GM18907 (cell line): ENCODE results near the gene SPDYC.

Experiments
- ATAC-seq: cut with Tn5 transposase; IDR thresholded peaks from one replicate; pipeline ENCODE4 v1.9.1; 2021; ENCODE audit warnings: mild to moderate bottlenecking, moderate library complexity; ENCODE audit not compliant: unreplicated experiment

SPDYC gene, protein sequence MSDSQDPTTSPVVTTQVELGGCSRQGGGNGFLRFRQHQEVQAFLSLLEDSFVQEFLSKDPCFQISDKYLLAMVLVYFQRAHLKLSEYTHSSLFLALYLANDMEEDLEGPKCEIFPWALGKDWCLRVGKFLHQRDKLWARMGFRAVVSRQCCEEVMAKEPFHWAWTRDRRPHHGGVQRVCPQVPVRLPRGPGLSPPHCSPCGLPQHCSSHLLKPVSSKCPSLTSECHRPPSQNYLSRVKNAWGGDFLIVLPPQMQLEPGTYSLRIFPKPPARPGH

DNA sequence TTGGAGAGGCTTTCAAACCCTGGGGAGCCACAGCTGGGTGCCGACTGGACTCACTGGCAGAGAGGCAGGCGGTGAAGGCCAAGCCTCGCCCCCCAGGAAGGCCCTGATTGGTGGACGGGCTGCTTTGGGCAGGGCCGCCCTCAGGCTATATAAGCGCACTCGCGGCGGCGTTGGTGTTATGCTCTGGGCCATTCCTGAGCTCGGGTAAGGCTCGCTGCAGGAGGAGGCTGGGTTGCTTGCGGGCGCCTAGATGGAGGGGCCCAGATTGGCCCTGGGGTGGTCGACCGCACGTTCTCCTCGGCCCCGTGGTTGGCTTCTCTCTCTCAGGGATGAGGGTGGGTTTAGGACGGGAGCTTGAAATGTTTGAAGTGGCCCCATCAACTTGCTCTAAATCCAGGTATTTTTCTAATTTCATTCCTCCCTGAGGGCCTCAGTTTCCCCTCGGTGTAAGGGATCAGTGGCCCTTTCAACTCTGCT, at the start of gene SPDYC:
SPDYC (plus strand) TSS at position 176 of the 477 bp plus-strand sequence. CDS start 1,125 bp downstream, outside the sequence.
- no peak for ATAC-seq

DNA sequence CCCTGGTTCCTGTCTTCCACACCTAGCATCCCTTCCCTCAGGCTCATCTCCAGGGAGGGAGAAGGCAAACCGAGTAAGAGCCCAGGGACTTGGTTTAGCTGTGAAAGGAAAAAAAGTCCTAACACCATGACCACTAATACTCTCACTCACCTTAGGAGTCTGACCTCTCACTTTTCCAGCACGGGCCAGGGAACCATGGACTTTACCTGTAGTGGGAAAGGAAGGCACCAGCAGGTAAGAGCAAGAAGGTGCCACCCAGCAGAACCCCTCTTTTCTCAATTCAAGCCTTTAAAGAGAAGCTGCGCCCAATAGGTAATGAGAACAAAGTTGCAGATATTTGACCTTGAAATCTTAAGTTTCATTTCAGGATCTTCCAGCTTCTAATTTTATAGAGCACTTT, 49.2 kb upstream of the SPDYC start:
- no peak for ATAC-seq

- no peak for ATAC-seq
Measured at GRCh38 chr11:65121447-65121864, 48.6 kb upstream of the SPDYC start.

GRCh38 chr11:65121865-65122696, 48.0 kb upstream of the SPDYC start, which contains the start of the genes FAU and MRPL49:
Gene FAU, minus strand, starts transcription at chr11:65122134. Its CDS starts 321 bp downstream, at chr11:65121813.
Gene MRPL49, plus strand, starts transcription at chr11:65122321. Its CDS starts 26 bp downstream, at chr11:65122347.
- ATAC-seq = peak; percentile 64

GRCh38 chr11:65124480-65125196, 45.4 kb upstream of the SPDYC start:
- no peak for ATAC-seq

DNA sequence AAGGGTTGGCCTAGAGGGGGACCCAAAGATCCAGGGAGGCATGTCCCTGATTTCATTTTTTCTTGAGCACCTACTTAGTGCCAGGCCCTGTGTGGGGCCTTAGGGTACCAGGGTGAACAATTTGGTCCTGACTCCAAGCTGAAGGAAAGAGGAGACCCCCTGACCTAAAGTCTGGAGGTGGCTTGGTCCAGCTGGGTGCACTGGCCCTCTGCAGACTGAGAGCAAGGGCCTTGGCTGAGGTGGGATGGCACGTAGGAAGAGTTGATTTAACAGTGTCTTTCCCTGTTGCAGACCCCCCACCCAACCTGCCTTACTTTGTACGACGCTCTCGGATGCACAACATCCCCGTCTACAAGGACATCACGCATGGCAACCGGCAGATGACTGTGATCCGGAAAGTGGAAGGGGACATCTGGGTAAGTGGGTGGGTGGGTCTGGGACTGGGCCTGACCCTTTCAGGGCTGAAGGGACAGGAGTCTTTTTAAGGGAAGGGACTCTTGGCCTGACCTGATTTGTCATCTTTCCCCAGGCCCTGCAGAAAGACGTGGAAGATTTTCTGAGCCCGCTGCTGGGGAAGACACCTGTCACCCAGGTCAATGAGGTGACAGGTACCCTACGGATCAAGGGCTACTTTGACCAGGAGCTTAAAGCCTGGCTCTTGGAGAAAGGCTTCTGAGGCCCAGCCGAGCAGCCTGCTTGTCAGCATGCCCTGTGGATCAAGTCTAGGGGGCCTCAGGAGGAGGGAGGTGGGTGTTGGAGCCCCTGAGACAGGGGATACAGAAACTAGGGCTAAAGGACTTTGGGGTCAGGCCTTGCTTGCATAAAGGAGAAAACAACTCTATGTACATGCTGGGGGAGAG, 44.6 kb upstream of the SPDYC start:
- no peak for ATAC-seq

DNA sequence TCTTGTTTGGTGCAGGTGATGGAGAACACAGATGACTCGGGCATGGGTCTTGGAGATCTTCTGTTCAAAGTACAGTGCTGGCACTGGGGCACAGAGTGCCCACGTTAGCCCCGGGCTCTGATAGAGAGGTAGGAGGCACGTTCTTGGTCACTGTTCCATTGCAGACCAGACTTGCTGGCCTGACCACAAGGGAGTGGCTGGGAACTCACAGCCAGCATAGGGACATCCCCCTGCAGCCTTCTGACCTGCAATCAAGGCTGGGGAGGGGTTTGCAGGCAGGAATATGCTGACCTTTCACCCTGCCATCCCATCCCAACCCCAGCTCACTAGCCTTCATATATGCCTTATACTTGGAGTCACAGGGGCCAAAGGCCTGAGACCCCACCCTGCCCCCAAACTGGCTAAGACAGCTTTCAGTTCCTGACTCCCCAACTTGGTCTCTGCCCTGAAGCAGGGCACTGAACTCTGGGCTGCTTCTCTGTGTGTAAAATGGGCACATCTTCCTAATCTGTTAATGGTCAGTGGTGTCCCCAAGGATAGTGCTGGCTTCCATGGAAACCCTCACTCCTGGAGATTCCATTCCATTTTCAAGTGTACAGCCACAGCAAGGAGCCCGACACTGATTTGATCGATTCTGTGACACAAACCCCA, 43.3 kb upstream of the SPDYC start:
- no peak for ATAC-seq

DNA sequence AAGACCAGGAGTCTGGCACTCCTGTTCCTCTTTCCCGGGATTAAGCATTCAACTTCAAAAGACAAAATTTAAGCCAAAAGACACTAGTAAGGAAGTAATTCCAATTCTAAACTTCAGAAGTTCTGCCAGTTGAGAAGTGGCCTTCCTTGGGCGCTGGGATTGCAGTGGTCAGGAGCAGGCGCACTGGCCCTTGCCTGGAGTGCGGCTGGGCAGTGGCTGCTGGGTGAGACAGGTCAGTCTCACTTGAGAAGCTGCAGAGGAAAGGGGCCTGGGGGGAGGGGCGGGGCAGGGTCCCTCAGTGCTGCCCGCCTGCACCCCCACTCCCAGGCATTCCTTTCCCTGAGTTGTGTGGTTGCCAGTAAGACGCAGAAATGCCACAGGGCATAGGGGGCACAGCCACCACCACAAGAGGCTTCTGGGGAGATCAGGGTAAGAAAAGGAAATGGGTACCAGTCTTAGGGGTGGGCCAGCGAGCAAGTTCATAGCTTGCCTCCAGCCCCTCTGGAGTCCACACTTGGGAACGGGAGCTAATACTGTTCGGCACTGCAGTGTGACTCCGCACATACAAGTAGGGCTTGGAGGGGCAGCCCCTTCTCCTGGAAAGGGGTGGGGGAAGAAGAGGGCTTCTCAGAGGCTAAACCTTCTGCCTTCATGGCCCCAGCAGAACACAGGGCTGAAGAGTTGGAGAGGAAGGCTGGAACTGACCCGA, 42.4 kb upstream of the SPDYC start:
- ATAC-seq = no peak

GRCh38 chr11:65128182-65129145, 41.6 kb upstream of the SPDYC start:
- no peak for ATAC-seq

GRCh38 chr11:65129649-65130441, 40.2 kb upstream of the SPDYC start:
- ATAC-seq = no peak

GRCh38 chr11:65130631-65131416, 39.2 kb upstream of the SPDYC start:
- no peak for ATAC-seq

- no peak for ATAC-seq
Measured at GRCh38 chr11:65131417-65131776, 38.6 kb upstream of the SPDYC start.

DNA sequence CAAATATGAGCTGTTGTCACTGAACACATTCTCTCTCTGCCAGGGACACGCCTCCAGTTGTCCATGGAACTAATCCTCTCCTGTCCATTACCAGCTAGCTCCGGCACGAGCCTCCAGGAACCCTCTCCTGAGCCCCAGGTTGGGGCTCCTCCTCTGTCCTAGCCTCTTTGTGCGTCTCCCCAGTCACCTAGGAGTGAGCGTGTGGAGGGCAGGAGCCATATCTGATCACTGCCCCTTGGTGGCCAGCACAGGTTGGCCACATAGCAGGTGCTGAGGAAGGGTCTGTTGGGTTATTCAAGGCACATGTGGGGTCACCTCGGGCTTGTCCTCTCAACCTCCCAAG, 38.2 kb upstream of the SPDYC start:
- ATAC-seq = no peak

DNA sequence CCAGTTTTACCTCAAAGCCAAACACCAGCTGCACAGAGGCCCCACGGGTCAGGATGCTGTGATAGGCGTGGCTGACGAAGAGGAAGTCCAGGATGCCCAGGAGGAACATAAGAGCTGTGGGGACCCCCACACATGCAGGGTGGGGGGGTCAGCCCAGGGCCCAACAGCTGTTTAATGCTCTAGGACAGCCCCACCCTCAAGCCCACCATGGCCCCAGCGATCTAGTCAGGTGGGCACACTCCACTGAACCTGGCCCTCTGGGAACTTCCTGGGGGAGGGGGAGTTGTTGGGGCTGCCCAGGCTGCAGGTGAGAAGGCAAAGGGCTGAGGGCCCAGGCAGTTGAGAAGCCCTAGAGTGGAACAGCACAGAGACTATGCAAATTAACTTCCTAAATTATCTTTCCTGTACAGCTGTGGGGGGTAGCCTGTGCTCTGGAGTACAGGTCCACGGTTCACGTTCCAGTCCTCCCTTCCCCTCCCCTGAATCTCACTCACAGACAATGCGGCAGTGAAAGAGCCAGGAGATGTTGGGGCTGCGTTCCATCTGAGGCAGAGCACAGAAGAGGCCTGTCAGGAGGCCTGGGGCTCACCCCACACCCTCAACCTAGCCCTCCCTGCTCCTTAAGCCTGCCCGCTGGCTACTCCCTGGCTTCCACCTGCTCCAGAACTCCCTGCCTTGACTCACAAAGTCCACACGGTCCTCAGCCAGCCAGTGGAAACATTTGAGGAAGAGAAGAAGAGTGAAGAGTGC, 37.6 kb upstream of the SPDYC start:
- ATAC-seq = peak; percentile 26

GRCh38 chr11:65132988-65133700, 36.9 kb upstream of the SPDYC start:
- ATAC-seq = no peak
